Kasumi-1 (cell line): Measurements from ENCODE around the gene BCAS3.

ENCODE experiments used
- DNase-seq, 2 experiments: peaks; one replicate each; lab custom pipeline; 2025; lab: John Stamatoyannopoulos, UW

Gene BCAS3

DNA sequence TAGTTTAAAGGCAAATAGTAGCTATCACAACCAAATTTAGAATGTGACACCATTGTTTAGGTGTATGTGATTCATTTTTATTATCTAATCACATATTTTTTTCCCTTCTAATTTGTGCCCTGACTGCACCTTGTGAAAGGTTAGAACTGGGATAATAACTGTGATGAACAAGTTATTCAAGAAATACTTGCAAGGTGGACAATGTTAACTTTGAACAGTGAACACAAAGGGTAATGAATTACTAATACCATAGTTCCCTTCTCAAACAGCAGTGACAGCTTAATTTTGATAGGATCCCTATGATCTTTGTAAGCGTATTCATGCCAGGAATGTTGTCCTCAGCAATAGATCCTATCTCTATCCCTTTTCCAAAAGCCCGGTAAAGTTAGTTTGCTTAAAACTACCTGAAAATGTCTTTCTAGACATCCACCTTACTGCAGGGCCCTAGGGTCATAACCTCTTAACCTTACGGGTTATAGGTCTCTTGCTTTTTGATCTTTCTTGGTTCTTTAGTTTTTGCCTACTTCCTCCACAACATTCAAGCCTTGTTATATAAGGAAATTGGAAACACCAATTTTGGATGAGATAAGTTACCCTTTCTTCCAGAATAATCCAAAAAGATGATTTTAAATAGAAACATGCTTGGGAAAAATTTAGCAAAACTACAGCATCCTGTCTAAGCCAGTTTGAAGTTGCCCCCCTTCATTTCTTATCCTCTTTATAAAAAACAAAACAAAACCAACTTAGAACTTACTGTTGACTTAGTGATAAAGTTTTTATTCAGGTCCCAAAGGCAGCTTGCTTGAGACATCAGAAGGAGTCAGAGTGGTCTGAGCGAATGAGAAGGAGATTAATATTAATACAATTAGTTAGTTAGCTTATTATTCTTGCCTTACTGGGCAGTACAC, 522.0 kb downstream of the BCAS3 start:
- no peak for DNase-seq

GRCh38 chr17:61200339-61200715, 522.7 kb downstream of the BCAS3 start:
- DNase-seq = no peak

DNA sequence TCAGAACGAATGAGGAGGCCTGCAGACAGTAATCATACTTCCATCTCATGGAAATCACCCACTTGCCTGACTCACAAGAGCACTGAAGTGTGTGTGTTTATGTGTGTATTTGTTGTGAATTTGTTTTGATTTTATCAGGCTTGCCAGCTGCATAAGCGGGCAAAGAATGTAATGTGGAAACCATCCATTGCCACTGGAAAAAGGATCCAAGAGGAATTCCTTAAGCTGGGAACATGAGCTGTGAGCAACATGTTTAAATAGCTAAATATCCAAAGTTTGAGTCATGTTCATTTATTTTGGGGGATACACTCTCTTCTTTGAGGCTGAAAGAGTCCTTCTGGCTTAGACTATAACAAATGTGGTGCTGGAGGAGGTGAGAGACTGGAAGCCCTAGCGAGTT, 523.6 kb downstream of the BCAS3 start:
- DNase-seq = no peak

GRCh38 chr17:61202564-61202963, 524.9 kb downstream of the BCAS3 start:
- DNase-seq = no peak

- no peak for DNase-seq
Observed at GRCh38 chr17:61203671-61204131, 526.0 kb downstream of the BCAS3 start.

- no peak for DNase-seq
Observed at GRCh38 chr17:61204456-61204855, 526.8 kb downstream of the BCAS3 start.

DNA sequence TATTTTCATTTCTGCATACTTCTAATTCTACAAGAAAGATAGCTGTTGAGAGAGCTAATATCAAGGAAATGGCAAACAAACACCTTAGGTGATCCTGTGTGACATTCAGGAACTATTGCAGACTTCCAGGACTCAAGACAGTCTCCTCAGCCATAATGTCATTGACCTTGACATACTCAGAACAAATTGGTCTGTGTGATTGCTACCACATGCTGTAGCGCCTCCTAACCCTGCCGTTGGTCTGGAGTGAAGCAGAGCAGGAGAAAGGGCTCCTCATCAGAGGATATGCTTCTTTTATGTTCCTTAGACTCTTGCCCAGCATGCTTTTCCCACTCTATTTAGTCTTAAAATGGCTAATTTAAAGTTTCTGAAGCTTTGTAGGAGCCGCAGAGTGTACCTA, 527.8 kb downstream of the BCAS3 start:
- DNase-seq = no peak

GRCh38 chr17:61205931-61206330, 528.3 kb downstream of the BCAS3 start:
- no peak for DNase-seq

DNA sequence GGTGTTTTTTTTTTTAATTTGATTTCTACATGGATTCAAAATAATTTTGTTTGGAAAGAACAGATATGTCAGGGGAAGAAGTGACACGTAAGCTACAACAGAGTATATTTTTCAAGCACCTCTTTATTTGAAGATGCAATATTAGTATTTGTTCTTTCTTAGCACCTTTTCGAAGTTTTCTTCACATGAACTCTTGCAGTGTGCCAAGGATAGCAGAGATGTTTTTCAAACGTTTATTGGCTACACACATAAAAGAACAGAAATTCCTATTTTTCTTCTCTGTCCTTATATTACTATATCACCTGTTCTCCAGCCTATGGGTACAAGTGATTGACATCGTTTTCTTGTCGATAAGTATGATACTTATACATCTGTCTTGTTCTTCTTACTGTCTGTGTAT, 529.3 kb downstream of the BCAS3 start:
- DNase-seq = no peak

- DNase-seq = no peak
Observed at GRCh38 chr17:61208301-61209105, 530.9 kb downstream of the BCAS3 start.

DNA sequence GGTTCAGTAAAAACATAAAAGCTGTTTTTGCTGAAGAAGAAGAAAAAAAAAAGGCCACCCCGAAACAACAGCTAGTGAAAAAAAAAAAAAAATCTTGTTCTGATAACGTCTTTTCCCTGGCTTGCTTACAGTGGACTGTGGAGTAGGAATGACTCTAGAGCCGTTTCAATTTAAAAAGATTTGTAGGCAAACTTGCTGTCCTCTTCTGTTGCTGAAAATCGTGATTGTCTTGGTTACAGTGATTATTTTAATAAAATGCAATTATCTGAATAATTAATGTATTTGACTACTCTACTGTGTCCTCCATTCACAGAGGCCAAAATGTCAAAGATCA, 531.4 kb downstream of the BCAS3 start:
- DNase-seq = no peak

DNA sequence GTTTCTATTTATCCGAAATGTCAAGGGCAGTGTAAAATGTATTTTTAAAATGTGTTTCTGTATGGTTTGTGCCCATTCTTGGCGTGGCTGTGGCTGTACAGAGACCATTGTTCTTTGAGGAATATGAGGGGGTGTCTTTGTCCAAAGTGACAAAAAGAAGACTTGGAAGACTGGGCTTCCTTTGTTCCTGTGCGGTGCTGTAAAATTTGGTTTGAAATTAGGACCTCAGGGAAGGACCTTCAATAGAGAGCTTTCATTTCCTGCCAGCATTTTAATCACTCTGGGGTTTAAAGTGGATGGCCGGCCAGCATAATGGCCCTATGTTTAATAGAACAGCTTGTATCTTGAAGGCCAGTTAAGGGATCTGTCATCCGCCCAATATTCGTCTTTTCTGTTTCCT, 531.9 kb downstream of the BCAS3 start:
- no peak for DNase-seq

GRCh38 chr17:61211236-61211635, 533.6 kb downstream of the BCAS3 start:
- no peak for DNase-seq

- no peak for DNase-seq
Observed at GRCh38 chr17:61212655-61213054, 535.0 kb downstream of the BCAS3 start.

- no peak for DNase-seq
Observed at GRCh38 chr17:61214753-61215152, 537.1 kb downstream of the BCAS3 start.

GRCh38 chr17:61216066-61216465, 538.4 kb downstream of the BCAS3 start:
- DNase-seq = no peak

- DNase-seq = no peak
Observed at GRCh38 chr17:61217878-61218437, 540.3 kb downstream of the BCAS3 start.

- DNase-seq = no peak
Observed at GRCh38 chr17:61218438-61218837, 540.8 kb downstream of the BCAS3 start.

- no peak for DNase-seq
Observed at GRCh38 chr17:61219460-61219859, 541.8 kb downstream of the BCAS3 start.

- peak; percentile 77 to 89 for DNase-seq
Observed at GRCh38 chr17:61221181-61221580, 543.5 kb downstream of the BCAS3 start.

DNA sequence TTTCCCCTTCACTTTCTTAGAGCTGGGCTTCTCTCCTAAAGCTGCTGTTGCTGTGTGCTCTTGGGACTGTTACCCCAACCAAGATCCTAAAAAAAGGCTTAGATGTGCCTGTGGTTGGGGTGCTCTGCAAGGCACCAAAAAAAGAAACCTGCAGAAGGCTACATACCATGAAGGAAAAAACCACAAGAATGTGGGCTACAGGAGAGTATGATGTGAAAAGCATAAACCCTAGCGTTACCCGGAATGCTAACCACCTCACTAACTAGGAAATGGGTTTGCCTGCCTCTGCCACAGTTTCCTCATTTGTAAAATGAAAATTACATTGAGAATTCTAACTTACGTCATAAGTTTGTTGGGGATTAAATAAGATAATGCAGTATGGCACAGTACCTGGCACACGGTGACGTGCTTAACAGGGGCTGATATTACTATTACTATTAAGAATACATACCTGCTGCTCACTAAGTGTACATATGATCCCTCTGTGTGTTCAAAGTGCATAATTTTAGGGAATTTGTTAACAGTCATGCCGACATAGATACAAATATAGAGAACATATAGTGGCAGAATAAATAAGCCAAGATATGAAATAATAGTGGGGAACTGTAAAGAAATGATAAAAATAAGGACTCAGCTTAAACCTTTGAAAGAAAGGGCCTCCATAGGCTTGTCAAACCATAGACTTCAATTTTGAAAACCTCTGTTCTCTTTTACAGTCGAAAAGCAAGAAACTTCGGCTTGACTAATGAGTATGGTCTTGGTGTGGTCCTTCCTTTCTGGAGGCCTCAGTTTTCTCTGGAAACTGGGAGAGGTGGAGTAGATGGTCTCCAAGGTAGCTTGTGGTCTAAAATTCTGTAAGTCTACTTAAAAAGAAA, 544.2 kb downstream of the BCAS3 start:
- DNase-seq = peak; percentile 52 to 55

GRCh38 chr17:61223725-61224124, 546.1 kb downstream of the BCAS3 start:
- DNase-seq = no peak
